GM21447 (cell line): ENCODE measurements around the gene KIF15.
"Not testable (repeated sequence)": the region's sequence is repeated elsewhere in the genome, so short reads cannot be mapped to it uniquely, and the experiment has no call there.

ENCODE experiments used
- ATAC-seq: cut with Tn5 transposase; IDR thresholded peaks from one replicate; pipeline ENCODE4 v1.9.1; 2021; ENCODE audit not compliant: unreplicated experiment

KIF15 gene

DNA sequence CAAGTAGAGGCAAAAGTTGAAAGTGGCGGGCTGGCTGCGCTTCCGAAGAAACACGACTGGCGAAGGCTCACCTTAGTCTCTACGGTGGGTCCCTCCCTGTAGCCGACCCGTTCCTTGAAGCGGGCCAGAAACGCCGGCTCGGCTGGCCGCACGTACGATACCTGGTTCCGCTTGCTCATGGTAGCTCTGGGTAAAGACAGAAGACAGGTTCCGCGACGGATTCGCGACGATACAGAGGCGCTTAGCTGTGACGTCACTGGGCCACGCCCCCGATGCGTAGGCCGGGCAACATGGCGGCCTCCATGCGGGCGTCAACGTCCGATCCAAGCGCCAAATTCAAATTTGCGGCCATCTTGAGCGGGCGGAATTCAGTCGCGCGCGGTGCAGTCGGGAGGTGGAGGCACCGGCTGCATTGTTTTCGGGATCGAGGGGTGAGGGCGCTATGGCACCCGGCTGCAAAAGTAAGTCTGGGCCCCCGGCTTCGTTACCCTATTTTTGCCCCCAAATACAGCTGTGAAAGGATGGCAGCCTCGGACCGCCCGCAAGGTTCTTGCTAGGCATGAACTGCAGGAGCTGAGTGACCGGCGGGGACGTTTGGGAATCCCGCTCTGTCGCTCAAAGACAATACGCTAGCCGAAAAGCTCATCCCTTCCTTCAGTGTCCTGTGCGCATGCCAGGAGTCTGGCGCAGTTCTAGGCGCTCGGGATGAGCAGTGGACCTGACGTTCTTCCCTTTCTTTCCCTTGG, at the start of gene KIF15, which contains the start of gene KIAA1143:
TSS of gene KIF15 (plus strand) at position 371 of the 746 bp plus-strand sequence. CDS start at position 443, 72 bp downstream.
TSS of gene KIAA1143 (minus strand) at position 196 of the 746 bp plus-strand sequence. CDS start at position 179, 17 bp downstream.
- peak; percentile 89 for ATAC-seq

DNA sequence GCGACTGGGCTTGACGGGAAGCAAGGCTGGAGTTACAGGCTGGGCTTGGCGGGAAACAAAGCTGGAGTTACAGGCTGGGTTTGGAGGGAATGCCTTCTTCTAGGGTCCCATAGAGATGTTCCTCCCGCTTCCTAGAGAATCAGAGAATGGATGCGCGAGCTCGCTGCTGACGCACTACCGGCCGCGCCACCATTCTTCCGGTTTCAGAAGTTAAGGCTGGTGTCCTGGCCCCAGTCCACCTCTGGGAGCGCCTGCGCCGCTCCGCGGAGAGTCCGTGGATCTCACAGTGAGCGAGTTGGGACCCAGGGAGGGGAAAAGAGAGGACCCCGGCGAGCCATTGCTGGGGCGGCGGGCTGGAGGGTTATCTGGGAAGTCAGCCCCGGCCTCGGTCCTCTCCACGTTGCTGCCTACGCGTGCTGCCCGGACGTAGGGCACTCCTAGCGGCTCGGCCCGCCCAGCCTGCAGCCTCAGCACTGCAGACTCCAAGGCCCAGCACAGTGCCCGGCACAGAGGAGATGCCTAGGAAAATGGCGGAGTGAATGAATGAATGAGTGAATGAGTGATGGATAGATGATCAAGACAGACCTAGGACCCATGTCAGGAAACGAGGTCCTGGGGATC, 49.0 kb upstream of the KIF15 start, which contains the start of gene ZNF502:
TSS of gene ZNF502 (plus strand) at position 206 of the 621 bp plus-strand sequence. CDS start 7,602 bp downstream, outside the sequence.
- no peak for ATAC-seq

- no peak for ATAC-seq
Observed at GRCh38 chr3:44721231-44722102, 40.1 kb upstream of the KIF15 start.

DNA sequence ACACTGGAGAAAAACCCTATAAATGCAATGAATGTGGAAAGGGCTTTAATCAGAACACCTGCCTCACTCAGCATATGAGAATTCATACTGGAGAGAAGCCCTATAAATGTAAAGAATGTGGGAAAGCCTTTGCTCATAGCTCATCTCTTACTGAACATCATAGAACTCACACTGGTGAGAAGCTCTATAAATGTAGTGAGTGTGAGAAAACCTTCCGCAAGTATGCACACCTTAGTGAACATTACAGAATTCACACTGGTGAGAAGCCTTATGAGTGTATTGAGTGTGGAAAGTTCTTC, 39.5 kb upstream of the KIF15 start:
- ATAC-seq, result no peak

- ATAC-seq, result peak; percentile 81
Observed at GRCh38 chr3:44729384-44729910, 32.1 kb upstream of the KIF15 start, which contains the start of gene ZNF501. Gene ZNF501, plus strand, starts transcription at chr3:44729635. Its CDS starts 4,787 bp downstream, at chr3:44734422.

- no peak for ATAC-seq
Observed at GRCh38 chr3:44734646-44735168, 26.9 kb upstream of the KIF15 start.

DNA sequence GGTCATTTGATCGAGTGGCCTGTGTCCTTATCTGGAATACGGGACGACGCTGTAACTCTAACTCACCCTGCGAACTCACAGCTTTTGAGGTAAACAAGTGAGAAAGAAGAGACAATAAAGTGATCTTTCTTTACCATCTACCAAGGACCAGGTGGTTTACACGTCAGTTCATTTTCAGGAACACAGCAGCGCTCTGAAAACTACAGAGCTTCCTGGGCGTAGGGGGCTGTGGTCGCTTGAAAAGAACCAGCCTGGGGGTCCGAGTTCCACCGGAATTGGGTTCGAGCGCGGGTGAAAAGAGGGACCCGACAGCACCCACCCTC, 532 bp upstream of the KIF15 start:
- ATAC-seq, result no peak

- no peak for ATAC-seq
Observed at GRCh38 chr3:44762170-44762677, 630 bp downstream of the KIF15 start.

DNA sequence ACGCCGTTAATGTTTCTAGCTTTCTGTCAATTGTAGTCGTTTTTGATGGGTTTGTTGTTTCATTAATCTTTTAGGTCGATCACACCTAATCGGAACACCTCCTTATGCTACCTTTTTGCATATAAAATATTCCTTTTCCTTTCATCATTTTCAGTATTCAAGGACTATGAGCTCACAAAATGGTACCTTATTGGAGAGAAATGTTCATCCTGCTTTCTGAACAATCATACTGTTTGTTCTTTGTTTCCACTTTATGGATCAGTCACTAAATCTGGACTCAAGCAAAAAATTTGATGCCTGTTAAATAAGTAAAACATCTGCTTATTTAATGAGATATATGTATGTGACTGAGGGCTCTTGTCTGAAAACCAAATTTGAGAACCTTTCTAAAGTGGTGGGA, 1.1 kb downstream of the KIF15 start:
- no peak for ATAC-seq

GRCh38 chr3:44764248-44764647, 2.7 kb downstream of the KIF15 start:
- no peak for ATAC-seq

DNA sequence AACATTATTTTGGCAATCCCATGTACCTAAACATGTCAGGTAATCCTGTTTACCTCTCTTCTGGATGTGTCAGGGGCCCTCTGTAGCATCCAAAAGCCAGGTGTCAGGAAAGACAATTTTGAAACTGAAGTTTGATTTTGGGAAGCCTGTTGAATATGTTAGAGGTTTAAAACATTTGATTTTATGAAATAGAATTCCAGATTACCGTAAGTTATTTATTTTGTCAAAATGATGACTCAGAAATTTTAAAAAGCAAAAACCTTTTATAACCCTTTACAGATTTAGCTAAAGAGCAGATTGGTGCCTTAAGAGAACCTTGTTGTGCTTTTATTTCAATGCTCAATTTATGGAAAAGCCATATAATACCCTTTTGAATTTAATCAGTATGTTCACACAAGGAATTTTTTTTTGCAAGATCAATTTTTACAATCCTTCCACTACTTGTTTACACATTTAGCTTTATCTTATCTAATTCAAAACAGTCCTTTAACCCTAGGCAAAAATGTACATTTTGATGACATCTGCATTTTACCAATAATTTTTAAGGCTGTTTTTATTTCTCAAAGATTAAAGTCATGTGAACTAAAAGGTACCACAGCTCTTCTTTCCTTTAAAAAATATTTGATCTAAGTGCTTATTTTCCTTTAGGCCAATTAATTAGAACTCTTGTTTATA, 10.0 kb downstream of the KIF15 start:
- no peak for ATAC-seq

DNA sequence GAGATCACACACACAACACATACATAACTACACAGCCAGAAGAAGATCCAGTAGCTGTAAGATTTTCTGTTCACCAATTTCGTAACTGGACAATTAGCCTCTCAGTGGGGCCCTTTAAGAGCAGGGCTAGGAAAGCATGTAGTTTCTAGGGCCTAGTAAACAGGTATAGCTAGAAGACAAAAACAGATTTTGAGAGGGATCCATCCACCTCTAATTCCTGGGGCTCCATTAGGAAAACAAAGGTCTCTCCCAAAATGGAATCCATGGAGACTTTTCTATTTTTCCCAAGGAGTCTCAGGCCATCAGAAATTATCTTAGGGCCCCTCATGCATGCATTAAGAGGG, 10.5 kb downstream of the KIF15 start:
- no peak for ATAC-seq

DNA sequence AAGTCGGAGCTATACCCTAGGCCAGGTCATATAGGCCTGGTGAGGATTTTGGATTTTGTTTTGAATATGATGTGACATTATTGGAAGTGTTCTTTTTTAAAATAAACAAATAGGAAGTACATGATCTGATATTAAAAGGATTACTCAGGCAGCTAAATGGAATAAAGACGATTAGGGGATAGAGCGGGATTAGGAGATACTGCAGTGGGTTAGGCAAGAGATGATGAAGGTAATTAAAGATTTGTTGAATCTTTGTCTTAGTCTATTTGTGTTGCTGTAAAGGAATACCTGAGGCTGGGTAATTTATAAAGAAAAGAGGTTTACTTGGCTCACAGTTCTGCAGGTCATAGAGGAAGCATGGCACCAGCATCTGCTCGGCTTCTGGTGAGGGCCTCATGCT, 21.3 kb downstream of the KIF15 start:
- no peak for ATAC-seq

GRCh38 chr3:44795197-44795596, 33.6 kb downstream of the KIF15 start:
- no peak for ATAC-seq

DNA sequence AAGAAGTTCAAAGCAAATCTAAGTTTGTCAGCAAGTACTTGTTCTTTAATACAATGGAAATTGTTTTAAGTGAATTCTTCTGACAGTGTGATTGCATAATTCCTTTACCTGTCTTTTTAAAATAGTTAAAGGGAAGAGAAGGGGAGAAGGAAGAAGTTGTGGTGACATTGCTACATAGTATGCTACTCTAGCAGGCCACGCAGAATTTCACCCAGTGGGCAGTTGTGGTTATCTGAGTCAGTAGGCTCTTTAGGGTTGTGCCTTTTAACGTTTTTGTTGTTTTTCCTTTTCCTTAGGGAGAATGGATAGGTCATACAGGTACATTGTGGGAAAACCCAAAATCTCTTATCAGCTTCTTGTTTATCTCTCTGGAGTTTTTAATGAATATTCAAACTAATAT, 40.4 kb downstream of the KIF15 start:
- no peak for ATAC-seq

GRCh38 chr3:44803298-44803697, 41.7 kb downstream of the KIF15 start:
- ATAC-seq, result peak; percentile 50

GRCh38 chr3:44805960-44806359, 44.4 kb downstream of the KIF15 start:
- ATAC-seq, result no peak

DNA sequence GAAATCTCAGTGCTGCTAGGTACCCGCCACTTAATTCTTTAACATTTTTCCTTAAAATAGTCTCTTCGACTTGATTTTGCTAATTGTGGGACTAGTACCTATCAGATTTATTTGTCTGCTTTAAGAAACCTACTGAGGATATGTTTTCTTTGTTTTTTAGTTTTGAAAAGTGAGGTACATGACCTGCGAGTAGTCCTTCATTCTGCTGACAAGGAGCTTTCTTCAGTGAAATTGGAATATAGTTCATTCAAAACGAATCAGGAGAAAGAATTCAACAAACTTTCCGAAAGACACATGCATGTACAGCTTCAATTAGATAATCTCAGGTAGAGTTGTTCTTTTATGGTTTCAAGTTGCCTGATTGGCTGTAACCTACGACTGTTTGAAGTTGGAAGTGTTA, 53.2 kb downstream of the KIF15 start:
- ATAC-seq, result no peak

GRCh38 chr3:44816334-44816733, 54.7 kb downstream of the KIF15 start:
- not testable (repeated sequence) for ATAC-seq

DNA sequence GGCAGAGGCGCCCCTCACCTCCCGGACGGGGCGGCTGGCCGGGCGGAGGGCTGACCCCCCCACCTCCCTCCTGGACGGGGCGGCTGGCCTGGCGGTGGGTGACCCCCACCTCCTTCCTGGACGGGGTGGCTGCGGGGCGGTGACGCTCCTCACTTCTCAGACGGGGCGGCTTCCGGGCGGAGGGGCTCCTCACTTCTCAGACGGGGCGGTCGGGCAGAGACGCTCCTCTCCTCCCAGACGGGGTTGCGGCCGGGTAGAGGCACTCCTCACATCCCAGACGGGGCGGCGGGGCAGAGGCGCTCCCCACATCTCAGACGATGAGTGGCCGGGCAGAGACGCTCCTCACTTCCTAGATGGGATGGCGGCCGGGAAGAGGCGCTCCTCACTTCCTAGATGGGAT, 59.6 kb downstream of the KIF15 start:
- not testable (repeated sequence) for ATAC-seq
